Measurements from ENCODE around the gene NHLH2.

NHLH2 gene

GRCh38 chr1:115809847-115810246 lies 31.1 kb downstream of the NHLH2 start:
- in situ Hi-C loops (cut with HindIII; ENCODE audit: low pct_unique_long_range_greater_than_20kb, low sequenced_read_pairs) = no loop called here
- DNase-seq (ENCODE audit: low read depth in 1 of 2, low spot score in 1 of 2) = no peak
- no peak for TF ChIP-seq JUND (IDR thresholded peaks at IDR 0.05; ENCODE audit: low read depth)

- in situ Hi-C loops (cut with HindIII; ENCODE audit: low pct_unique_long_range_greater_than_20kb, low sequenced_read_pairs) = no loop called here
- no peak for TF ChIP-seq JUND (IDR thresholded peaks at IDR 0.05; ENCODE audit: low read depth)
- DNase-seq (ENCODE audit: low read depth in 1 of 2, low spot score in 1 of 2) = no peak
Observed at GRCh38 chr1:115809076-115809475, 31.9 kb downstream of the NHLH2 start.

GRCh38 chr1:115807723-115808122 lies 33.2 kb downstream of the NHLH2 start:
- in situ Hi-C loops (cut with HindIII; ENCODE audit: low pct_unique_long_range_greater_than_20kb, low sequenced_read_pairs) = no loop called here
- no peak for TF ChIP-seq JUND (IDR thresholded peaks at IDR 0.05; ENCODE audit: low read depth)
- peak; percentile 23 to 79 for DNase-seq (ENCODE audit: low read depth in 1 of 2, low spot score in 1 of 2)

- TF ChIP-seq JUND (IDR thresholded peaks at IDR 0.05; ENCODE audit: low read depth) = no peak
- DNase-seq (ENCODE audit: low read depth in 1 of 2, low spot score in 1 of 2) = no peak
- in situ Hi-C loops (cut with HindIII; ENCODE audit: low pct_unique_long_range_greater_than_20kb, low sequenced_read_pairs) = no loop called here
Observed at GRCh38 chr1:115805597-115805996, 35.3 kb downstream of the NHLH2 start.

GRCh38 chr1:115802416-115802815 lies 38.5 kb downstream of the NHLH2 start:
- in situ Hi-C loops (cut with HindIII; ENCODE audit: low pct_unique_long_range_greater_than_20kb, low sequenced_read_pairs) = no loop called here
- DNase-seq (ENCODE audit: low read depth in 1 of 2, low spot score in 1 of 2) = no peak
- TF ChIP-seq JUND (IDR thresholded peaks at IDR 0.05; ENCODE audit: low read depth) = no peak

- no peak for DNase-seq (ENCODE audit: low read depth in 1 of 2, low spot score in 1 of 2)
- in situ Hi-C loops (cut with HindIII; ENCODE audit: low pct_unique_long_range_greater_than_20kb, low sequenced_read_pairs) = no loop called here
Observed at GRCh38 chr1:115797486-115797885, 43.4 kb downstream of the NHLH2 start.

GRCh38 chr1:115796897-115797296 lies 44.0 kb downstream of the NHLH2 start:
- TF ChIP-seq JUND (IDR thresholded peaks at IDR 0.05; ENCODE audit: low read depth) = no peak
- in situ Hi-C loops (cut with HindIII; ENCODE audit: low pct_unique_long_range_greater_than_20kb, low sequenced_read_pairs) = no loop called here
- no peak for DNase-seq (ENCODE audit: low read depth in 1 of 2, low spot score in 1 of 2)

More at GRCh38 chr1:115797486-115797885, 43.4 kb downstream of the NHLH2 start:
- TF ChIP-seq JUND (IDR thresholded peaks at IDR 0.05; ENCODE audit: low read depth) = no peak

GRCh38 chr1:115796036-115796435 lies 44.9 kb downstream of the NHLH2 start:
- in situ Hi-C loops (cut with HindIII; ENCODE audit: low pct_unique_long_range_greater_than_20kb, low sequenced_read_pairs) = no loop called here
- DNase-seq (ENCODE audit: low read depth in 1 of 2, low spot score in 1 of 2) = no peak
- no peak for TF ChIP-seq JUND (IDR thresholded peaks at IDR 0.05; ENCODE audit: low read depth)

- in situ Hi-C loops (cut with HindIII; ENCODE audit: low pct_unique_long_range_greater_than_20kb, low sequenced_read_pairs) = no loop called here
- TF ChIP-seq JUND (IDR thresholded peaks at IDR 0.05; ENCODE audit: low read depth) = no peak
- DNase-seq (ENCODE audit: low read depth in 1 of 2, low spot score in 1 of 2) = no peak
Observed at GRCh38 chr1:115794976-115795639, 45.8 kb downstream of the NHLH2 start.

GRCh38 chr1:115793162-115793561 lies 47.8 kb downstream of the NHLH2 start:
- TF ChIP-seq JUND (IDR thresholded peaks at IDR 0.05; ENCODE audit: low read depth) = no peak
- in situ Hi-C loops (cut with HindIII; ENCODE audit: low pct_unique_long_range_greater_than_20kb, low sequenced_read_pairs) = no loop called here

GRCh38 chr1:115791816-115792215 lies 49.1 kb downstream of the NHLH2 start:
- TF ChIP-seq JUND (IDR thresholded peaks at IDR 0.05; ENCODE audit: low read depth) = no peak
- in situ Hi-C loops (cut with HindIII; ENCODE audit: low pct_unique_long_range_greater_than_20kb, low sequenced_read_pairs) = no loop called here

More at GRCh38 chr1:115793162-115793561, 47.8 kb downstream of the NHLH2 start:
- no peak for DNase-seq (ENCODE audit: low read depth in 1 of 2, low spot score in 1 of 2)

GRCh38 chr1:115790846-115791245 lies 50.1 kb downstream of the NHLH2 start:
- DNase-seq (ENCODE audit: low read depth in 1 of 2, low spot score in 1 of 2) = no peak
- no peak for TF ChIP-seq JUND (IDR thresholded peaks at IDR 0.05; ENCODE audit: low read depth)
- in situ Hi-C loops (cut with HindIII; ENCODE audit: low pct_unique_long_range_greater_than_20kb, low sequenced_read_pairs) = no loop called here

More at GRCh38 chr1:115791816-115792215, 49.1 kb downstream of the NHLH2 start:
- no peak for DNase-seq (ENCODE audit: low read depth in 1 of 2, low spot score in 1 of 2)

GRCh38 chr1:115790356-115790755 lies 50.6 kb downstream of the NHLH2 start:
- DNase-seq (ENCODE audit: low read depth in 1 of 2, low spot score in 1 of 2) = no peak
- TF ChIP-seq JUND (IDR thresholded peaks at IDR 0.05; ENCODE audit: low read depth) = no peak
- in situ Hi-C loops (cut with HindIII; ENCODE audit: low pct_unique_long_range_greater_than_20kb, low sequenced_read_pairs) = no loop called here
